Stimulated activated CD4-positive, alpha-beta T cell treated with anti-CD3 and anti-CD28 coated beads, Interleukin-2, amount 100 ng/mL, for 4 hours (primary cell): ENCODE data around the gene CRB2.

Source experiments
- DNase-seq: peaks from one replicate; pipeline ENCODE4 v3.0.0-alpha.2; 2020; ENCODE audit warnings: low read depth

CRB2 gene

GRCh38 chr9:123365287-123365880 is 9.4 kb downstream of the CRB2 start:
- no peak for DNase-seq

GRCh38 chr9:123365881-123366528 is 10.0 kb downstream of the CRB2 start:
- no peak for DNase-seq

- no peak for DNase-seq
Measured at GRCh38 chr9:123368023-123368422, 12.0 kb downstream of the CRB2 start.

- no peak for DNase-seq
Measured at GRCh38 chr9:123368536-123369153, 12.6 kb downstream of the CRB2 start.

GRCh38 chr9:123369296-123369695 is 13.3 kb downstream of the CRB2 start:
- no peak for DNase-seq

- DNase-seq = no peak
Measured at GRCh38 chr9:123370108-123370507, 14.1 kb downstream of the CRB2 start.

GRCh38 chr9:123370526-123371227 is 14.7 kb downstream of the CRB2 start:
- no peak for DNase-seq

- no peak for DNase-seq
Measured at GRCh38 chr9:123371228-123371584, 15.2 kb downstream of the CRB2 start.

- DNase-seq = no peak
Measured at GRCh38 chr9:123371805-123372590, 16.0 kb downstream of the CRB2 start.

GRCh38 chr9:123372766-123373446 is 16.9 kb downstream of the CRB2 start:
- DNase-seq = no peak

- no peak for DNase-seq
Measured at GRCh38 chr9:123373447-123373923, 17.5 kb downstream of the CRB2 start.

- no peak for DNase-seq
Measured at GRCh38 chr9:123373946-123374345, 17.9 kb downstream of the CRB2 start.

- no peak for DNase-seq
Measured at GRCh38 chr9:123375469-123376132, 19.6 kb downstream of the CRB2 start.

GRCh38 chr9:123376218-123377071 is 20.4 kb downstream of the CRB2 start:
- DNase-seq = no peak

GRCh38 chr9:123377211-123377971 is 21.4 kb downstream of the CRB2 start:
- no peak for DNase-seq

GRCh38 chr9:123378025-123378424 is 22.0 kb downstream of the CRB2 start:
- DNase-seq = no peak

- no peak for DNase-seq
Measured at GRCh38 chr9:123378956-123379660, 23.1 kb downstream of the CRB2 start.

GRCh38 chr9:123380852-123381705 is 25.1 kb downstream of the CRB2 start:
- DNase-seq = no peak
